Measurements from ENCODE around the gene PALLD. TPM values are rescaled to one million over a fixed set of nuclear protein-coding genes. Genes with fewer than 3 reads are reported as not detected.

PALLD gene
- total RNA-seq, 1 donor from 2014 or later: 179 TPM

GRCh38 chr4:168871632-168872031 lies 374.8 kb downstream of the PALLD start:
- no peak overlapping the region for H3K4me3 ChIP-seq
- no peaks in the 10 kb centered on the region for H3K36me3 ChIP-seq
- H3K27ac ChIP-seq: no peak overlapping the region
- intact Hi-C loops (cut with DNase I): no loop called here
- no peak for DNase-seq
- H3K4me1 ChIP-seq: peaks cover 4% of the 10 kb centered on the region
- ATAC-seq: no peak
- H3K9me3 ChIP-seq: no peaks in the 10 kb centered on the region
- TF ChIP-seq CTCF (IDR thresholded peaks at IDR 0.05): no peak
- no peaks in the 10 kb centered on the region for H3K27me3 ChIP-seq

- H3K36me3 ChIP-seq: no peaks in the 10 kb centered on the region
- H3K9me3 ChIP-seq: no peaks in the 10 kb centered on the region
- ATAC-seq (no peak), DNase-seq (no peak)
- intact Hi-C loops (cut with DNase I): no loop called here
- H3K4me3 ChIP-seq: no peak overlapping the region
- no peak for TF ChIP-seq CTCF (IDR thresholded peaks at IDR 0.05)
- H3K4me1 ChIP-seq: peaks cover 11% of the 10 kb centered on the region
- H3K27ac ChIP-seq: no peak overlapping the region
- H3K27me3 ChIP-seq: no peaks in the 10 kb centered on the region
Measured at GRCh38 chr4:168874083-168874482, 377.2 kb downstream of the PALLD start.

- Histone ChIP-seq H3K36me3 (no peaks in the 10 kb centered on the region), H3K27ac (no peak overlapping the region), H3K4me3 (no peak overlapping the region), H3K9me3 (no peaks in the 10 kb centered on the region), H3K4me1 (peaks cover 30% of the 10 kb centered on the region), H3K27me3 (no peaks in the 10 kb centered on the region)
- DNase-seq: no peak
- ATAC-seq: no peak
- intact Hi-C loops (cut with DNase I): no loop called here
- TF ChIP-seq CTCF (IDR thresholded peaks at IDR 0.05): no peak
Measured at GRCh38 chr4:168876106-168876505, 379.3 kb downstream of the PALLD start.

- Histone ChIP-seq H3K4me1 (peaks cover 27% of the 10 kb centered on the region), H3K4me3 (peak overlapping the region; percentile 49), H3K36me3 (no peaks in the 10 kb centered on the region), H3K27ac (peak overlapping the region; percentile 64), H3K9me3 (no peaks in the 10 kb centered on the region), H3K27me3 (no peaks in the 10 kb centered on the region)
- ATAC-seq: peak; percentile 86
- TF ChIP-seq CTCF (IDR thresholded peaks at IDR 0.05): no peak
- peak; percentile 86 for DNase-seq
- intact Hi-C loops (cut with DNase I): no loop called here
Measured at GRCh38 chr4:168877511-168878491, 380.9 kb downstream of the PALLD start.

GRCh38 chr4:168878623-168879022 lies 381.8 kb downstream of the PALLD start:
- no peaks in the 10 kb centered on the region for H3K27me3 ChIP-seq
- peaks cover 32% of the 10 kb centered on the region for H3K4me1 ChIP-seq
- no peak for DNase-seq
- peak overlapping the region; percentile 64 for H3K27ac ChIP-seq
- peak overlapping the region; percentile 49 for H3K4me3 ChIP-seq
- ATAC-seq: no peak
- intact Hi-C loops (cut with DNase I): no loop called here
- H3K36me3 ChIP-seq: no peaks in the 10 kb centered on the region
- no peak for TF ChIP-seq CTCF (IDR thresholded peaks at IDR 0.05)
- H3K9me3 ChIP-seq: no peaks in the 10 kb centered on the region

All from upper lobe of right lung (tissue), 1 donor.